GM19324 (cell line): ENCODE results near the gene MED9.

Experiments used
- ATAC-seq: cut with Tn5 transposase; IDR thresholded peaks from one replicate; pipeline ENCODE4 v1.9.1; 2021; ENCODE audit warnings: mild to moderate bottlenecking, moderate library complexity; ENCODE audit not compliant: unreplicated experiment, low FRiP score

The MED9 gene

GRCh38 chr17:17500999-17501605 lies 24.3 kb downstream of the MED9 start:
- no peak for ATAC-seq

DNA sequence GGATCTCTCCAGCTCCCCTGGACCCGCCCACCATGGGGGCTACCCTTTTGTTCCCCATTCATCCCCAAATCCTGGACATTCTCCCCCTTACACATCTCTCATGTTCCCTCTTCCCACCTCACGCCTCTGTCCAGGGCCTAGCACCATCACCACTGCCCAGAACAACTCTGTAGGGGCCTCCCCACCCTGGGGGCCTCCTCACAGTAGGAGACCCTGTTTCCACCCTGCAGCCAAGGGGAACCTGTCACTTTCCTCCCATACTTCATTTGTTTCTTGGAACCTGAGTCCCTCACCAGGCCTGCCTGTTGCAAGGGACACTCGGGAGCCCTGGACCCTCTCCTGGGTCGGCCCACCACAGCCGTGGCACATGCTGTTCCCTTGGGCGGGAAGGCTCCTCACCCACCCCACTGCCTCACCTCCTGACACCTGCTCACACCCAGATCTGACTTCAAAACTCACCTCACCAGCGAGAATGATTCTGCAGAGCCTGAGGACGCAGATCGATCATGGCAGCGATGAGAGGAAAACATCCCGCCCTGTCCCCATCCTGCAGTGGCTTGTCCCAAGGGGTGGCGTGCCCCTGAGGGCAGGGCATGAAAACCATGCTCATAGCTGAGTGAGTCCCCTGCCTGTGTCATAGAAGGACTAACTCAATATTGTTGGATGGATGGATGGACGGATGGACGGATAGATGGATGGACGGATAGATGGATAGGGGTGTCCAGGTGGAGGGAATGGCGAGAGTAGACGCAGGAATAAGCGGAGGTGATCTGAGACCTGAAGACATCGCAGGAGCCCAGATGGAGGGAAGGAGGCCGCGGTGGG lies 26.2 kb downstream of the MED9 start:
- ATAC-seq = no peak

GRCh38 chr17:17503566-17504130 lies 26.8 kb downstream of the MED9 start:
- ATAC-seq = no peak

GRCh38 chr17:17504341-17505140 lies 27.7 kb downstream of the MED9 start:
- no peak for ATAC-seq

GRCh38 chr17:17505151-17505550 lies 28.4 kb downstream of the MED9 start:
- ATAC-seq = no peak

GRCh38 chr17:17505610-17506171 lies 28.9 kb downstream of the MED9 start:
- ATAC-seq = no peak

DNA sequence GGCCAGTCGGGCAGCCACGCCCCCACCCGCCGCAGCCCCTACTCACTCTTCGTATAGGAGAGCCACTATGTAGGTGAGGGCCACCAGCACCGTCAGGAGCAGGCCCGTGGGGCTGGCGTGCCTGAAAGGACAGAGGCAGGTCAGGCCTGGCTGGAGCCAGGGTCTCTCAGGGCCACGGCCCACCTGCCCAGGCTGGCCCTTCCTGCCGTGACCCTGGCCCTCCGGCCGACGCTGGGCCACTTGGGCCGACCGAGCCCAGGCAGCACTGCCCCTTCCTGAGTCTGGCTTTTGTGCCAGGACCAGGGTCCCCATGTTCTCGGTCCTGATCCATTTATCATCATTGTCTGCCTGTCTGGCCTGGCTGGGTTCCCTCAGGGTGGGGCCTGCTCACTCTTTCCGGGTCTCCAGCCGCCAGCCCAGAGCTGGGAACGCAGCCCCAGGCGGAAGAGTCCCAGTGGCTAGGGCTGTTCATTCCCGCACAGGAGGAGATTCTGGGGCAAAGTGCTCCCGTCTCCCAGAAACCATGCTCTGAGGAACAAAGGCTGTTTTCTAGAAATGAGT lies 29.5 kb downstream of the MED9 start:
- ATAC-seq = no peak

DNA sequence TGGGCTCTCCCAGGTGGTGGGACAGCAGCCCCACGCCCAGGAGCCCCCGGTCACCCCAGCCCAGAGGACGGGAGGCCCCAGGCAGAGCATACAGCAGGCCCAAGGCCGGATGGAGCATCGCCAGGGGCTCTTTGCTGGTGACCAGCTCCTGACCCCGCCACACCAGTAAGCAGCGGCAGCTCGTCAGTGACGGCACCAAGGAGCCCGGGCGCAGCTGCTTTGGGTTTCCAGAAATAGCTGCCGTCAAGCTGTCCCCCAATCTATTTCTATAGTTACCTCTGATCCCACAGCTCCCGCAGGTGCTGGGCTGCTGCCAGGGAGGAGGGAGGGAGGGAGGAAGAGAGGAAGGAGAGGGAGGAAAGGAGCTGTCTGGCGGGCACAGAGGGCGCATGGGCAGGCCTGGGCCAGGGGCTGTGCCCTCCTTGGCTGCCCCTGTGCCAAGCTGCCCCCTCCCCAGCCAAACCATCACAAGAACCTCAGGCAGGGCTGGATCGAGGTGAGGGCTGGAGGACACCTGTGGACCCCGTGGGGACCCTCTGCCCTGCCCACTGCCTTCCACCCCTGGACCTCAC lies 30.2 kb downstream of the MED9 start:
- no peak for ATAC-seq

DNA sequence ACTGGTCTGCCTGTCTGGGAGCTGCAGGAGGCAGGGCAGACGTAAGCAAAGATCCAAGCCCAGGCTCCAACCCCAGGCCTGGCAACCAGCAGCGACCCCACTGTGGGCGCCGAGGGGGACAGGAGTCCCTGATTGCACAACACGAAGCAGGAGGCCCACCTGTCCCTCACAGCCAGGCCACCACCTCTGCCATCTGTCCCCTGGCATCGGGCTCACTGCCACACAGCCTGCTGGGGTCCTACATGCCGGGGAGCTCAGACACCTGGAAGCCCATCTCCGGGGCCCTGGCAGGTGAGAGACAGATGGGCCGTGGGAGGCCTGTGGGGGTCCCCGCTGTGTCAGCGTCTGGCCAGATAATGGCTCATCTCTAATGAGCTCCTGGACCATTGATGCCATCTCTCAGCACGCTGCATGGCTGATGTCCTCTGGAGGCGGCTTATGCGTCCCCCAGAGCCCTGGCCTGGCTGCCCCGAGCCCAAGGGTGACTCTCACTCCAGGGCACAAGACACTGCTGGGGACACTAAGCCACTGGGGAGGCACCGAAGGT lies 30.7 kb downstream of the MED9 start:
- ATAC-seq = no peak

DNA sequence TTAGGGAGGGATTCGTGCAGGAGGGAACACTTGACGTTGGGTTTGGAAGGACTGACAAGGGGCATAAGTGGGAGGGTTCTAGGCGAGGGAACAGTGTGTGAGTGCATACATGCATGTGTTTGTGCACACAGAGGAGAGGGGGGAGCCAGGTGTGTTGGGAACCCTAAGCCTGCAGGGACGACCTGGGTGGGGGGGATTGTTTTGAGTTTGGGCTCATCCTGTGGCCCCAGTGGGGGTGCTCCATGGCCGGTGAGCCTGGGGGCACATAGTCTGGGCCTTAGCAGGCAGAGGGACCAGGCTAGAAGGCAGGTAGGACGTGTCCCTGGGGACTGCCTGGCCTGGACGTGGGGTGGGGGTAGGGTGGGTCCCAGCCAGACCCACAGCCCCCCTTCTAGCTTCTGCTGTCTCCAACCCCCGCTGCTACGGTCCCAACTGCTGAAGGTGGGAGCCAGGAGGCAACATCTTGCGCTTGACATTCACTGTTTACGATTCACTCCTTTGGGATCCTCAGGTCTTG lies 31.3 kb downstream of the MED9 start:
- ATAC-seq = no peak

DNA sequence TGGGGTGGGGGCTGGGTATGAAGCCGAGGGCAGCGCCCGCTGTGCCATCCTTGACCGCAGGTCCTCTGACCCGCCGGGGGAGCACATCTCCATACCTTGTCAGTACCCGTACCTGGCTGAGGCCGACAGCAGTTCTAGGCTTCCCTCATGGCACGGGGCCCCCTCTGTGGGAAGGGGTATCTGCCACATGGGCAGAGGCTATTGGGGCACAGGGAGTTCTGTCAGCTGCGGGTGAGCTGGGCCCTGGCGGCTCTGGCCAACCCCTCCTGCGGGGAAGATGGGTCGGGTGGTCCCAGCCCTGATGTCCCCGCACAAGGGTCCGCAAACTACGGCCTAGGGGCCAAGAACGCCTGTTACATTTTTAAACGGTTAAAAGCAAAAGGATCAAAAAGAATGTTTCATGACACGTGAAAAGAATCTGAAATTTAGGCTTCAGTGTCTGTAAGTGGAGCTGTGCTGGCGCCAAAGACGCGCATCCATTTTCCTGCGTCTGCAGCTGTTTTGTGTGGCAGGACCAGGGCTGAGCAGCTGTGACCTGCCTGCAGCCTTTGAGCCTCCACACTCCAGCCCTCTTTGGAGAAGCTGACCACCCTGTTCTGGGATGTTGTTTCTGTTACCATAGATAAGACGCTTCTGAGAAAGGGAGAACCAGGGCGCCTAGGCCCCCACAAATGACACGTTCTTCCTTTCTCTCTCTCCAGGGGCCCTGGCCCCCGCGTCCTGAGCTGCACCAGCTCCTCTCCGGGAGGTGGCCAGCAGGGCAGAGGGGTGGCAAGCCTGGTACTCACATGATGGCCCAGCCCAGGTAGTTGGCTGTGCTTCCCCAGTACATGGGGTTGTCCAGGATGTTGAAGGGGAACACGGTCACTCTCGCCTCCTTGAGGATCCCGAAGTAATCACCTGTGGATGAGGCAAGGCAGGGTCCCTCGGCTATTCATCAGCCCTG lies 32.1 kb downstream of the MED9 start:
- ATAC-seq = no peak

GRCh38 chr17:17509601-17510425 lies 33.0 kb downstream of the MED9 start:
- ATAC-seq = no peak

DNA sequence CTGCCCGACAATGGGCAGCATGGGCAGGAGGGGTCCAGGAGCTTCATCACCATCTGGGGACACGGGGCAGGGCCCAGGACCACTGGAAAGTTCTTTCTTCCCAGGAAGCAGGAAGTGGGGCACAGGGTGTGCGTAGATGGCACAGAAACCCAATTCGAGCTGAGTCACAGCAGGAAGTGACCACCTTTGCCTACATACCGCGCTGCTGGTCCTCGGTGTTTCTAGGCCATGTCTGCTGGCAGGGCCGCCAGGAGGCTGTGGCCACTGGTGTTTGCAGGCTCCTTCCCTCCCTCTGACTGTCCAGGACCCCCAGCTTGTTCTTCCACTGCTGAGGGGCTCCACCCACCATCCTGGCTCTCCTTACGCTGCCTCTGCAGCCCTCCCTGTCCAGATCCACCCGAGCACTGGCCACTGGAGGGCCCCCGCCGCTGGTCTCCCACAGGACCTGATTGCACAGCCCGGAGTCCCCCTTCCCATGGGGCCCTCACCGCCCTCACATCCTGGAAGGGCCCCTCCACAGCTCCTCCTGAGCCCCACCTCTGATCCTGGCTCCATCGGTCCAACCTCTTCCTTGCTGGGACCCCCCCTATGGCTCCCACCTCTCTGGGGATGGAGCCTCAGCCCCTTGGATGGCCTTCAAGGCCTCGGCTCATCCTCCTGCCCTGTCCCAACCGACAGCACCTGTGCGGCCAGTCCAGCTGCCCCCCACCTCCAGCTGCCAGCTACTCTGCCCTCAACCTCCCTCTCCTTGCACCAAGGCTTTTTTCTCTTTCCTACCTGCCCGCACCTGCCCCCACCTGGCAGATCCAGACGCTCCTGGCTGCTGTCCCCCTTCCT lies 33.9 kb downstream of the MED9 start:
- ATAC-seq = no peak

- no peak for ATAC-seq
These were observed 34.5 kb downstream of the MED9 start for GRCh38 chr17:17511293-17511741.

DNA sequence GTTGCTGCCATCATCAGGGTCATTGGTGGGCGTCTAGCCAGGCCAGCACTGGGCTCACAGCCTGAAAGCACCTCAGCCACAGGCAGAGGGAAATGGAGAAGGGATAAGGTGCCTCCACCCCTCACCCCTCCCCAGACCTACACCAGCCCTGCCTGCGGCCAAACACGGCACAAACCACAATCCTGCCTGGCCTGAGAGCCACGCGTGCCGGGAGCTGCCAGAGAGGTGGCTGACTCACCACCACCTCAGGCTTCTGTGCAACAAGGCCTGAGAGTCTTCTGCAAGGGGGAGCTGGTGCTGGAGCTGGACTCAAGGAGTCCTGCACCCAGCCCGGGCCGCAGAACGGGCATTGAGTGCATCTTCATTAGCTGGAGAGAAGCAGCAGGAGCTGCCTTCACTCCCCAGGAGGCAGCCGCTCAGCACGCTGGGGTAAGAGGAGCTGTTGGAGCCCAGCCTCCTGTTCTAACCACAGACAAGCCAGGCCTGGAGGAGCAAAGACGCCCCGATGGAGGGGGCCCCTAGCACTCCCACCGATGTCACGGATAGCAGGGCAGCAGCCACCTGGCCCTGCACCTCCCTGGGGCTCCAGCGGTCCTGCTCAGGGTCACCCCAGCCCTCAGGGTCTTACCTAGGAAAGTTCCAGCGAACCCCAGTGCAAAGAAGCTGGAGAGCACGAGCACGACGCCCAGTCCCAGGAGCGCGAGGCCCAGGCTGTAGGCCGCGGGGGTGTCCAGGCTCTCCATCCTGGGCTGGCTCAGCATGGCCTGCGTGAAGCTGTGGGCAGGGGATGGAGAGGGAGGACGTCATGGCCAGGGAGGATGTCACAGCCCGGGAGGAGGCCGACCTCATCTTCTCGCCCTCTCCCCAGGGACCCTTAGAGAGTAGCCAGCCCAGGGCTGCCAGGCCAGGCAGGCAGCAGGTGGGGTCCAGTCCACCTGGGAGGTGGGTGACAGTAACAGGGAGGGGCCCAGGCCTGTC lies 35.4 kb downstream of the MED9 start:
- no peak for ATAC-seq

DNA sequence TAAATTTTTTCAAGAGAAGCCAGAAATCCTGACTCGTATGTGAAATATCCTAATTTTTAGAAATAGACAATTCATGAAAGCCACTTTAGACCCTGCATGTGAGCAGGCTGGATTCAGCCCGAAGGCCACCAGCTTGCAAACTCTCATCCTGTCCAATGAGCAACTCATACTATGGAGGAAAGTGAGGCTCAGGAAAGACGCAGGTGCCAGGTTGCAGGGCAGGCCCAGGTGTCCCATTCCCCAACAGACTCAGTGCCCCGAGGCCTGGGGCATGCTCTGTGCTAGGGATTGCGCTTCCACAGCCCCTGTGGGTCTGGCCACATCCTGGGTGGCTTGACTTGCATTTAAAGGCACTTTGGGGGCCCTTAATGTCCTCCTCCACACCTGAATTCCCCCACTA lies 36.1 kb downstream of the MED9 start:
- no peak for ATAC-seq
